DOHH2 (cell line): ENCODE results near the gene SEMA6A.

Experiments
- H3F3A ChIP-seq: fragments of 200-600 bp; sonication (generic), shearing (Covaris generic); 2 replicates; pipeline ENCODE4 v1.6.0; 2016; ENCODE audit warnings: antibody characterized with exemption, mild to moderate bottlenecking; ENCODE audit not compliant: control insufficient read depth, insufficient read depth
- H3K27ac ChIP-seq: fragments of 200-600 bp; sonication (generic); 2 replicates; pipeline ENCODE4 v1.5.1; 2014; ENCODE audit warnings: low read depth, mild to moderate bottlenecking, low read length, moderate library complexity
- H3K27me3 ChIP-seq: fragments of 200-600 bp; sonication (generic); 2 replicates; pipeline ENCODE4 v1.6.1; 2014; ENCODE audit warnings: mild to moderate bottlenecking, low read length, mixed read lengths; ENCODE audit not compliant: control insufficient read depth
- H3K36me3 ChIP-seq: fragments of 200-600 bp; sonication (generic); 2 replicates; pipeline ENCODE4 v1.6.1; 2014; ENCODE audit warnings: mild to moderate bottlenecking, low read length, moderate library complexity, mixed read lengths; ENCODE audit not compliant: control insufficient read depth
- H3K4me1 ChIP-seq: fragments of 200-600 bp; sonication (generic); 2 replicates; pipeline ENCODE4 v1.6.1; 2014; ENCODE audit warnings: mild to moderate bottlenecking, low read length, mixed read lengths; ENCODE audit not compliant: control insufficient read depth
- H3K4me2 ChIP-seq: fragments of 200-600 bp; sonication (generic); 2 replicates; pipeline ENCODE4 v1.6.0; 2014; ENCODE audit warnings: mild to moderate bottlenecking, low read length, moderate library complexity
- H3K4me3 ChIP-seq: fragments of 200-600 bp; sonication (generic); 2 replicates; pipeline ENCODE4 v1.5.1; 2014; ENCODE audit warnings: mild to moderate bottlenecking, low read length, mixed read lengths
- H3K79me2 ChIP-seq: fragments of 200-600 bp; sonication (generic); 2 replicates; pipeline ENCODE4 v1.6.1; 2014; ENCODE audit warnings: mild to moderate bottlenecking, low read length, mixed read lengths; ENCODE audit not compliant: control insufficient read depth
- H3K9me2 ChIP-seq: fragments of 200-600 bp; sonication (generic); replicated peaks from 2 replicates; pipeline ENCODE4 v1.6.1; 2014; ENCODE audit warnings: mild to moderate bottlenecking, low read length, mixed read lengths; ENCODE audit not compliant: control insufficient read depth
- H3K9me3 ChIP-seq: fragments of 200-600 bp; sonication (generic); 2 replicates; pipeline ENCODE4 v1.6.1; 2014; ENCODE audit warnings: antibody characterized with exemption, low read length, mixed read lengths; ENCODE audit not compliant: control insufficient read depth, insufficient read depth
- H4K20me1 ChIP-seq: fragments of 200-600 bp; sonication (generic); 2 replicates; pipeline ENCODE4 v1.6.0; 2014; ENCODE audit warnings: low read depth, mild to moderate bottlenecking, antibody characterized with exemption, low read length, moderate library complexity; ENCODE audit not compliant: control insufficient read depth, insufficient read depth
- CTCF ChIP-seq: fragments of 200-600 bp; sonication (generic); IDR thresholded peaks from one replicate; pipeline ENCODE4 v1.5.1; 2014; ENCODE audit warnings: antibody characterized with exemption, mild to moderate bottlenecking, low read depth, low read length; ENCODE audit not compliant: poor library complexity, severe bottlenecking
- EZH2phosphoT487 ChIP-seq: fragments of 200-600 bp; sonication (generic); IDR thresholded peaks from 2 replicates; pipeline ENCODE4 v1.6.1; 2017; ENCODE audit warnings: borderline replicate concordance, mild to moderate bottlenecking, antibody characterized with exemption, low read length, moderate library complexity, mixed read lengths

SEMA6A gene

GRCh38 chr5:116522356-116523136, 52.1 kb downstream of the SEMA6A start:
- no peaks in the 10 kb centered on the region for H3K9me2 ChIP-seq
- H3K4me1 ChIP-seq: no peaks in the 10 kb centered on the region
- no peak overlapping the region for H3K4me3 ChIP-seq
- peaks cover 6% of the 10 kb centered on the region for H3K27me3 ChIP-seq
- H3F3A ChIP-seq: no peaks in the 10 kb centered on the region
- H4K20me1 ChIP-seq: no peaks in the 10 kb centered on the region
- no peaks in the 10 kb centered on the region for H3K36me3 ChIP-seq
- H3K9me3 ChIP-seq: no peaks in the 10 kb centered on the region
- no peak overlapping the region for H3K27ac ChIP-seq
- H3K79me2 ChIP-seq: no peaks in the 10 kb centered on the region
- H3K4me2 ChIP-seq: no peak overlapping the region
- TF ChIP-seq CTCF (no peak), EZH2phosphoT487 (no peak)

- Histone ChIP-seq H3K4me2 (no peak overlapping the region), H3K4me1 (no peaks in the 10 kb centered on the region), H3K27ac (no peak overlapping the region), H3K27me3 (peaks cover 5% of the 10 kb centered on the region), H3F3A (no peaks in the 10 kb centered on the region), H3K79me2 (no peaks in the 10 kb centered on the region), H3K9me2 (no peaks in the 10 kb centered on the region), H3K9me3 (no peaks in the 10 kb centered on the region), H3K36me3 (no peaks in the 10 kb centered on the region), H4K20me1 (no peaks in the 10 kb centered on the region), H3K4me3 (no peak overlapping the region)
- TF ChIP-seq CTCF (no peak), EZH2phosphoT487 (no peak)
Observed at GRCh38 chr5:116521173-116521872, 53.3 kb downstream of the SEMA6A start.

- no peaks in the 10 kb centered on the region for H3K36me3 ChIP-seq
- H3F3A ChIP-seq: no peaks in the 10 kb centered on the region
- no peaks in the 10 kb centered on the region for H3K9me3 ChIP-seq
- H3K79me2 ChIP-seq: no peaks in the 10 kb centered on the region
- H3K4me3 ChIP-seq: no peak overlapping the region
- H3K4me1 ChIP-seq: no peaks in the 10 kb centered on the region
- no peak for TF ChIP-seq CTCF
- no peak for TF ChIP-seq EZH2phosphoT487
- H3K4me2 ChIP-seq: no peak overlapping the region
- peaks cover 5% of the 10 kb centered on the region for H3K27me3 ChIP-seq
- H4K20me1 ChIP-seq: no peaks in the 10 kb centered on the region
- no peaks in the 10 kb centered on the region for H3K9me2 ChIP-seq
- no peak overlapping the region for H3K27ac ChIP-seq
Observed at GRCh38 chr5:116520771-116521170, 53.9 kb downstream of the SEMA6A start.
